Stimulated activated CD4-positive, alpha-beta T cell treated with anti-CD3 and anti-CD28 coated beads, Interleukin-12 subunit alpha, Interleukin-12 subunit beta, amount 100 ng/mL, for 48 hours (primary cell): ENCODE measurements around the gene FHAD1.
"Not testable (repeated sequence)": the region's sequence is repeated elsewhere in the genome, so short reads cannot be mapped to it uniquely, and the experiment has no call there.

Experiments used
- DNase-seq, 3 donors: peaks; one replicate each; pipeline ENCODE4 v3.0.0-alpha.2; 2020; ENCODE audit warnings: low read depth in 2 of 3, low spot score in 1 of 3

The FHAD1 gene

DNA sequence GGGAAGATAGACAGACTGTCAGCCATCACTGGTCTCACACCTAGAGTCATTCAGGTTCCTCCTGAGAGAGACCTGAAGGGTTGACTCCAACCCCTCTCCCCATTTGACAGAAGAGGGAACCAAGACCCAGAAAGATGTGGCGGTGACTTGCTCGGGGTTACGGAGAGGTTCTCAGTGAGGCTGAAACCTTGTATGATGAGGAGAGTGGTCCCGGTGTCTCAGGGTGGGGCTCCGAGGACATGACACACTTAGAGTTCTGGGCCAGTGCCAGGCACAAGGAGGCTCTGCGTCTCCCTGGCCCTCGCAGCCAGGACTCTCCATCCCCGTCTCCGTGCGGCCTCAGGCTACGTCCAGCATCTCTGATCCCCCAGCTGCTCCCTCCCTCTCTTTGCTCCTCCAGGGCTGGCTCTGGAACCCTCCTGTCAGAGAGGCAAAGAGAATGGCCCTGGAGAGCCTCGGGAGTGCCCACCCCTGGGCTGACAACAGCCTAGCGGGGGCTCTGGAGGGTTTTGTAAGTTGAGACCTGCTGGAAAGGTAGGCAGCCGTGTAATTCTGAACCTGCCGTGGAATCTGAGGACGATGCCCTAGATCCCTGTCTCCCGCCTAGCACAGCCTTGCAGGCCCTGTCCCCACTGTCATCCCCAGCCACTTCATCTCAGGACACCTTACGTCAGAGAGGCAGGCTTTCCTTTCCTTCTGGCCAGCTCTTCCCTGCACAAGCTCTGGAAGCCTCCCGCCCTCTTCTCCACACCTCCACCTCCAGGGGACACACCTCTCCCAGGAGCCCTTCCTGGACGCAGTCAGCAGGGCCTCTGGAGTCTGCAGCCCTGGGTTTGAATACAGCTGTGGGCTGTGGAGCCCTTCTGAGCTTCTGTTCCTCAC, 166.8 kb downstream of the FHAD1 start:
- no peak for DNase-seq

DNA sequence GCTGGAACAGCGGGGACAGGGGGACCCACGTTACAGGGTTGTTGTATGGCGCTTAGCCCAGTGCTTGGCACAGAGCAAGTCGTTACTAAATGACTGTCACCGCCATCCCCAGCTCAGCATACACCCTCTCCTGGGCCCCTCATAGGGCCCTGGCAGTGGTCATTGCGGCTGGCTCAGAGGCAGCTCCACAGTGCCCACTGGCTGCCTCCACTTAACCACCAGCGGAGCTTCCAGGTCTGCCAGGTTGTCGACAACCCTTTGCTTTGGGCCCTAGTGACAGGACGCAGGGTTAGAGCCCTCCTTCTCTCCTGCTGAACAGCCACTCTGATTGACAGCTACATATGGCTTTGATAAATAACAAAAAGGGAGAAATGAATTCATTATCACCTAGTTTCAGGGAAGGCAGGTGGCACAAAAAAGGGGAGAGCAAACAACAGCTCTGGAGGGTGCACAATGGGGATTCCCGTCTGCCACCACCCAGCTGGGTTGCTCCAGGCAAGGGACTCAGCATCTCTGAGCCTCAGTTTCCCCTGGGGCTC, 167.5 kb downstream of the FHAD1 start:
- DNase-seq, result no peak

DNA sequence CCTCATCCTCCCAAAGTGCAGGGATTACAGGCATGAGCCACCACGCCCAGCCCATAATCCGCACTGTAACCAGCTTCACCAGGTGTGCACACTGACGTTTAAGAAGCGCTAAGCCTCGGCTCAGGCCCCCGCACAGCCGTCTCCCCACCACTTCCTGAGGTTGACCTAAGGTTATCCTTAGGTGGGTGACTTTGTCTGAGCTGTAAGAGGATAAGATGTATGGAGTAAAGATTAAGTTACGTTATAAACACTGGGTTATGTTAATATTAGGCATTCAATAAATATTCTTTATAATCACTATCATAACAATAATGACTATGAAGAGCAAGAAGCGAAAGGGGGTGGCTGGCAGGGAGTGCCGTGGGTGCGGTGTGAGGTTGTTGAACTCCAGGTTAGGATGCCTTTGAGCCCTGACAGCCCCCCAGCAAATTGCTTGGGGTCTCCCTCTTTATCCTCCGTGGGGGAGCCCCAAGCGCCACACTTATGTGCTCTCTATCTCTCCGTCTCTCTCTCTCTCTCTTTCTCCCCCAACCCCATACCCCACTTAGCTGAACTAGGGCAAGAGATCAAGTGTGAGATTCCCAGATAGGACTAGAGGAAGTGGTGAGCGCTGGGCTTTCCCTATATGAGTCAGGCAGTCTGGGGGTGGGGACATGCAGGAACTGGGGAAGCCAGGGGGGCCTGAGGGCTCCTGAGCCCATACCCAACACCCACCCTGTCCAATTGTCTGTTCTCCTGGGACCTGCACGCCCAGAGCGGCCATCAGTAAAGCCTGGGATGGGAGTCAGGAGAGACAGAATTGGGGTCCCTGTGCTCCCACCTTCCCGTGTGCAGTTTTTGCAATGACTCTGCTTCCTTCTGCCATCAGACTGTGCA, 170.3 kb downstream of the FHAD1 start:
- no peak for DNase-seq

DNA sequence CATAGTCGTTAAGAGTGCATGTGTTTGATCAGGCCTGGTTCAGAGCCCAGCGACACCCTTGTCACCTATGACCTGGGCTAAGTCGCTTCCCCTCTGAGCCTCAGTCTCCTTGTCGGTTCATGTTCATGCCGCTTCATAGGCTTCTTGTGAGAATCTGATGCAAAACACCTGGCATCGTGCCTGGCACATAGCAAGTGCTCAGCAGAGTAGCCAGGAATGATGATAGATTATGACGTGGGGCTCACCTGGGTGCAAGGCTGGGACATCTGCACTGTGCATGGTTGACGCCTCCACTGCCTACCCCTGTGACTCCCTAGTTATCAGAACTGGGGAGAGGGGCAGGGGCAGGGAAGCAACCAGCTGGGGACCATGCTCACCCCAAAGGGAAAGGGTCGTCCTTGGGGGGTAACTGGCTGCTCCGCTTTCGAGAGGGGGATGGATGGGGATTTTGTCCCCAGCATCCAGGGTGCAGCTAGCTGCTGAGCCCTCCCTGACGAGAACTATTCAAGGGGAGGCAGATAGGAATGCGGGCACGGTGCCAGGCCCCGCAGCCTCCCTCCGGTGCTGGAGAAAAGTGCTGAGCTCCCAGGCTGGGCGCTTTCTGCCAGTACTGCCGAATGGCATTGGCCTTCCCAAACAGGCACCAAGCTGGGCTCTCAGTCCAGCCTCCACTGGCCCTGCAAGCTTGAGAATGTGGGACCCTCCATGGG, 171.9 kb downstream of the FHAD1 start:
- no peak for DNase-seq

DNA sequence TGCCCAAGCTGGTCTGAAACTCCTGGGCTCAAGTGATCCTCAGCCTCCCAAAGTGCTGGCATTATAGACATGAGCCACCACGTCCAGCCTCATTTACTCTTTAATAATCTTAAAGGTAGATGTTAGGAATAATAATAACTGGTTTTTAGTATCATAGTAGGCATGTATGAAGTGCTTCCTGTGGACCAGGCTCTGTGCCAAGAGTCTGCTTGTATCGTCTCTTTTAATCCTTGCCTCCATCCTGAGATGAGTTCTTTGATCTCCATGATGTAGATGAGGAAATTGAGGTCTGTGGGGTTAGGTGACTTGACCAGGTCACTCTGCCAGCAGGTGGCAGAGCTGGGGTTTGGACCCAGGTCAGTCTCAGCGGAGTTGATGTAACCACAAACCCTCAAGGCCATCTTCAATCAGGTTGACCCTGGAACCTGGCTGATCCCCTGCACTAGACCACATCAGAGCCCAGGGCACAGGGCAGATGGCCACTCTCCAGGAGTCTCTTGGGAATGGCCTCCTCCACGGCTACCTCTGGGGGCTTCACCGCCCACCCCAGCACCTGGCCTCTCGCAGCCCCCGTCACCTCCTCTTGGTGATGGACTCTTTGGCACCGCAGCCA, 173.9 kb downstream of the FHAD1 start:
- no peak for DNase-seq

DNA sequence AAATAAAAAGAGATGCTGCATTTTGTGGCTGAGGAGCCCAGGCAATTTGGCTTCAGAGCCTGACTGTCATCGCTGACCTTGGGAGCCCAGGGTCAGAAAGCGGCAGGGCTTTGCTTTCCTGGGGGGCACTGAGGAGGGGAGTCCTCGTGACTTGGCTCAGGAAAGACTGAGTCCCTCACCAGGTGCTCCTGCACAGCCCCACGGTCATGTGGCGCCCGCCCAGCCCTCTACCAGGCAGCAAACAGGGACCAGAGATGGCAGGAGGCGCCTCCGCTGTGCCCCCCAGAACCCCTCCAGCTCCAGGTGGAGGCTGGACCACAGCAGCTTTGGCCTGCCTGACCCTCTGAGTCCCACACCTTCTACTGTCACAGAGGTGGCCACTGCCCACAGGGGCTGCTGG, 175.8 kb downstream of the FHAD1 start:
- no peak for DNase-seq

DNA sequence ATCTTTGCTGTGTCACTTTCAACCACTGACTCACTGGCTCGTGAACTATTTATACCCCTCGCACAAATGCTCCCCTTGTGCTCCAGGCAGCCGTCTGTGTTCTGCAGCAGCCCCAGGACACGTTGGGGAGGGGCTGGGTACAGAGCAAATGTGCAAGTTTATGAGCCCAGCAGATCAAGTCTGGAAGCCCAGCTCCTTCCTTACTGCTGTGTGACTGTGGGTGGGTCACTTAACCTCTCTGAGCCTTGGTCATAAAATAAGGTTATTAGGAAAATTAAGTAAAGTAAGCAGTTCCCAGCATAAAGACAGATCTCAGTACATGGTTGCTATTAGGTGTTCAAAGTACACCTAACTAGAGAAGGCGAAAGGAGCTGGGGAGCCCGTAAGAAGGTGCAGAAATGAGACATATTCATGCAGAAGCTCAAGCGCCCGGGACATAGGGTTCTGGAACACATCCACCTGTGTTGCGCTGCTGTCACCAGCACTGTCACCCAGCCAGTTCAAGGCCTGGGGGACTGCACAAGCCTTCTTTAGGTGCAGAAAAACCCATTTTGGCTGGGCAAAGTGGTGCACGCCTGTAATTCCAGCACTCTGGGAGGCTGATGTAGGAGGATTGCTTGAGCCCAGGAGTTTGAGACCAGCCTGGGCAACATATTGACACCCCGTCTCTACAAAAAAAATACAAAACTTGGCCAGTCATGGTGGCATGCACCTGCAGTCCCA, 176.5 kb downstream of the FHAD1 start:
- no peak for DNase-seq

DNA sequence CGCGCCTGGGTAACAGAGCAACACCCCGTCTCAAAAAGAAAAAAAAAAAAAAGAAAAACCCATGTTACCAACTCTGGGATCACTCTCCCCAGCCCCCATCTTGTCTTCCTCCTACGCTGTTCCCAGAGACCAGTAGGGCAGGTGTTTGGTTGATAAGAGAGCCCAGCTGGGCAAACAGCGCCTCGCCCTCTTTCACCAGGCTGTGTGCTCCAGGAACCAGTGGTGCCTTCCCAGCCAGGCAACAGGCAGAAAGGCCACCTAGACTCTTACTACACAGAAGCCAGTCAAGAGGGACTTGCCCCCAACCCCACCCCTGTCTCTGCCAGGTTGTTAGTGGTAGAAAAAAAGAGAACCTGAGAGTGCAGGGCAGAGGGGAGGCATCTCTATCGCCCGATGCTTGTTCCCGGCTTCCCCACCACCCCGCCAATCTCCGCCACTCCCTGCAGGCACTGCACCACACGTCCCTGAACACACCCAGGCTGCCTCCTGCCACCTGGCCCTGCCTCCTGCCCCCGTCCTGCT, 177.2 kb downstream of the FHAD1 start:
- no peak for DNase-seq

DNA sequence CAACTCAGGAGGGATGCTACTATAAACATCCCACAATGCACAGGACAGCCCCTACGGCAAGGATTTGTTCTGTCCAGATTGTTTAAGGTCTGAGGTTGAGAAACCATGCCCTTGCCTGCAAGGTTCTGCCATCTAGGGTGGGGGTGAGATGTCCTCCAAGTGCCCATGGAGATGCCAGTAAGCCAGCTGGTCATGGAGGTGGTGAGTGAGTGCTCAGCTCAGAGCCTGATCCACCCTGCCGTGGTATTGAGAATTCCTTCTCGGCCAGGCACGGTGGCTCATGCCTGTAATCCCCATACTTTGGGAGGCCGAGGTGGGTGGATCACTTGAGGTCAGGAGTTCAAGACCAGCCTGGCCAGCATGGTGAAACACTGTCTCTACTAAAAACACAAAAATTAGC, 178.0 kb downstream of the FHAD1 start:
- no peak for DNase-seq

DNA sequence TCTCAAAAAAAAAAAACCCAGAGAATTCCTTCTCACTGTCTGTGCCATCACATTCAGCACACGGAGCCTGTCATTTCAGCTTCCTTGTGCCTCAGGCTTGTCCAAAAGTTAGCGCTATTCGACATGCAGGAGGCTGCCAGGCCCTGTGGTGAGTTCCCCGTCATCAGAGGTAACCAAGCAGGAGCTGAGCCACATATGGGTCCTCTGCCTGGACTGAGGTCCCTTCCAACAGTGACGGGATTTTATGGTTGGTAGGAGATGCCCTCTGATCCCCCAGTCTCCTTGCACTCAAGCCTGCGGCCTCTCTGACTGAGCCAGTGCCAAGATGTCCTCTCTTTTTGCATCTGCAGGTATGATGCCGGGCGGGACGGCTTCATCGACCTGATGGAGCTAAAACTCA, 178.5 kb downstream of the FHAD1 start:
- no peak for DNase-seq

DNA sequence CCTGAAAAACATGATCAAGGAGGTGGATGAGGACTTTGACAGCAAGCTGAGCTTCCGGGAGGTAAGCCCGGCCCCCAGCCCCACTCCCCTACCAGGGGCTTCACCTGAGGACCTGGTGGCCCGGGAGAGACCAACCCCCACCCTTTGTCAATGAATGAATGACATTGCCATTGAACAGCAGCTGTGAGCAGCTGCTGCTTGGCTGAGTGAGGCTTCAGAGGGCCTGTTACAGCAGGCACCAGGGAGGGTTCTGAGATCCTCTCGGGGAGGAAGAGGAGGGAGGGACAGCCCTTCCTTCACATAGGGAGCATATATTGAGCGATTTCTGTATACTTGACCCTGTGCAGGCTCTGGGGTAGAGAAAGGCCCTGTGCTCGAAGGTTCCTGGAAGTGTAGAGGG, 178.9 kb downstream of the FHAD1 start:
- no peak for DNase-seq

DNA sequence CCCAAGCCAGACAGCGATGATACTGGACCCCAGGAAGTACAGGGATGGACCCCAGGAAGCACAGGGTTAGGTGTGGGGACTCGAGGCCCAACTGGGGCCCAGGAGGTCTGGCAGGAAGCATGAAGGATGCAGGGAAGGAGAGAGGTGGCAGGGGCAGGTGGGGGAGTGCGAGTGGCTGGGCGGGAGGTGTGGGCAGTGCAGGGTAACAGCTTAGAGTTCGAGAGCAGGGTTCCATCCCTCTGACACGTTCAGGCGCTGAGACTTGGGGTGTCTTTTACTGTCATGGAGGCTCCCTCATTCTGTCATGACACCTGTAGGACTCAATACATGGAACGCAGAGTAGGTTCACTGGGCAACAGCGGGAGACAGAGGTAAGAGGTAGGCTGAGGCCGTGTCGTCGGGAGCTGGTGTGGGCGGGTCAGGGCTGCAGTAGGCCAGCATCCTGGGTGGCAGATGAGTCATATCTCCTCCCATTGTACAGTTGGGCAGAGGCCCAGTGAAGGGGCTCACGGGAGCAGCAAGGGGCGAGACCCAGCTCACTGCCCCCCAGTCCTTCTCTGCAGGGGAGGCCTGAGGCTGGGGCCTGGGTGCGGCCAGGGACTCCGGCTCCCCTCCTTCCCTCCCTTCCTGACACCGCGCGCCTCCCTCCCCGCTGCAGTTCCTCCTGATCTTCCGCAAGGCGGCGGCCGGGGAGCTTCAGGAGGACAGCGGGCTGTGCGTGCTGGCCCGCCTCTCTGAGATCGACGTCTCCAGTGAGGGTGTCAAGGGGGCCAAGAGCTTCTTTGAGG, 179.7 kb downstream of the FHAD1 start:
- no peak for DNase-seq

DNA sequence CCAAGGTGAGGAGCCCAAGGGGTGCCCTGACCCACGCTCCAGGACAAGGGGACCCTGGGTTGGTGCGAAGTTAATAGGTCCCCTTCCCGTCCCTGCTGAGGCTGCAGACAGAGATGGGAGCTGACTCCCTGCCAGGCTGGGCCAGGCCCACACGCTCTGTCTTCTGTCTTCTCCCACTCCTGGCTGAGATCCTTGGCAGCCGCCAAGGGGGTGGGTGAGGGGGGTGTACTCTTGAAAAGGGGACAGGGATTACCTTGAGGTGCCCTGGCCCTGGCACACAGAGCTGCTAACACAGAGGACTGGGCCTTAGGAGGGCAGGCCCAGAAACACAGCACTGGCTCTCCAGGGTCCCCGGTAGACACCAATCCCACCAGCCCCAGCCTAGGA, 180.2 kb downstream of the FHAD1 start:
- DNase-seq, result no peak

DNA sequence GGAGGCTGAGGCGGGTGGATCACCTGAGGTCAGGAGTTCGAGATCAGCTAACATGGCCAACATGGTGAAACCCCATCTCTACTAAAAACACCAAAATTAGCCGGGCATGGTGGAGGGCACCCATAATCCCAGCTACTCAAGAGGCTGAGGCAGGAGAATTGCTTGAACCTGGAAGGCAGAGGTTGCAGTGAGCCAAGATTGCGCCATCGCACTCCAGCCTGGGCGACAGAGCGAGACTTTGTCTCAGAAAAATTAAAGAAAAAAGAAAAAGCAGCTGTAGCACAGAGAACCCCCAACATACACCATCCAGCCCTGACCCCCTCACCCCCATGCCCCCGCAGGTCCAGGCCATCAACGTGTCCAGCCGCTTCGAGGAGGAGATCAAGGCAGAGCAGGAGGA, 181.2 kb downstream of the FHAD1 start:
- not testable (repeated sequence) for DNase-seq

DNA sequence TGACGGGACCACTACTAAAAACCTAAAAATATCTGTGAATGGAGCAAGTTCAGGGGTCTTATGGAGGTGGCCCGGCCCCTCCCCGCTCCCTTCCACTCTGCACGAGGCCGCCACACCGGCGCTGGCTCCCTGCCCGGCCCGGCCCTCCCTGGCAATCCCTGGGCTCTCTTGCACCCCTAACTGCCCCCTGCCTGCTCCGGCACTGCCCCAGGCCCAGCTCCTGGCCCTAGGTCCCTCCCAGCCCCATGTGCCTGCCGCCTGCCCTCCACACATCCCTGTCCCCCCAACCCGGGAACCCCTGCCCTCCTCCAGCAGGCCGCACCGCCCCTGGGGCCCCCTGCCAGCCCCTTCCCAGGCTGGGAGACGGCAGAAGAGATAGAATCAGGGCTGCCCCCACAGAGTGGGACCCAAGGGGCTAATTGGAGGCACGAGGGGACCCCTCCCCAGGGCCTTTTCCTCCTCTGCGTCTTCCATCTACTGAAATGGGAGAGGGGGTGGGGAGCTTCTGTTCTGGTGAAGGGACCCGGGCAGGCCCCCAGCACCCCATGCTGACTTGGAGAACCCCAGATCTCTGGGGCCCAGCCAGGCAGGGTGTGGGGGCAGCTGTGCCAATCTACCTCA, 181.9 kb downstream of the FHAD1 start:
- no peak for DNase-seq

DNA sequence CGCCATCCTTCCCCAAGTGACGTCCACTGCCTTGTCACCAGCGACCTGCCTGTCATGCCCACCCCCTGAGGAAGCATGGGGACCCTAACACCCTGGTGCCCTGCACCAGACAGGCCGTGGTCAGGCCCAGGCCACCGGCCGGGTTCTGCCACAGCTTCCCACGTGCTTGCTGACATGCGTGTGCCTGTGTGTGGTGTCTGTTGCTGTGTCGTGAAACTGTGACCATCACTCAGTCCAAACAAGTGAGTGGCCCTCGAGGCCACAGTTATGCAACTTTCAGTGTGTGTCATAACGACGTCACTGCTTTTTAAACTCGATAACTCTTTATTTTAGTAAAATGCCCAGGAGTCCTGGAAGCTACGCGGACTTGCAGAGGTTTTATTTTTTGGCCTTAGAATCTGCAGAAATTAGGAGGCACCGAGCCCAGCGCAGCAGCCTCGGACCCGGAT, 182.7 kb downstream of the FHAD1 start:
- no peak for DNase-seq

DNA sequence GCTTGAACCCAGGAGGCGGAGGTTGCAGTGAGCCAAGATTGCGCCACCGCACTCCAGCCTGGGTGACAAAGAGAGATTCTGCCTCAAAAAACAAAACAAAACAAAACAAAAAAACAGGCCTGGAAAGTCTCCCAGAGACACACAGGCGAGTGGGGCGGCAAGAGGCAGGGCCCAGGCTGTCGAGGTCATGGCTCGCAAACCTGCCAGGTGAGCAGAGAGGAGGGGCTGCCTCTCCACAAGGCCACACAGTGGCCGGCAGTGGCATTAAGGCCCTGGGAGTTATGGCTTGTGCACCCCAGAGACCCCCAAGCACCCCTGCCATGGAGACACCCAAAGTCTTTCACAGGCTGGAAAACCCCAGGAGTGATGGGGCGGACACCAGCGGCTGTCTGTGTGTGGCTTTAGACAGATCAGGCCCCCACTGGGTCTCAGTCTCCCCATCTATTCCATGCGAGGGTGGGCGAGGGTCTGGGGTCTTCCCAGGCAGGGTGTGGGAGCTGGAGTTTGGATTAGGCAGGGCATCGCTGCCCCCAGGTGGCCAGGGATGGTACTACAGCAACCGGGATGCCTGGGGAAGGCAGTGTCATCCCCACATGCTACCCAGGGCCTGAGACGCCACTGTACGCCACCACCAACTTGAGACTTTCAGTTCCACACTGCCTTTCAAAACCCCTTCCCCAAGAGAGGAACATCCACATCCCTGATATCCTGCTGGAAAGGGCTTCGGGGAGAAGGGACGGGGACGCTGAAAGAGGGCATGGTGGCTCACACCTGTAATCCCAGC, 184.0 kb downstream of the FHAD1 start:
- DNase-seq, result peak; percentile 51 to 77 (median 61)

DNA sequence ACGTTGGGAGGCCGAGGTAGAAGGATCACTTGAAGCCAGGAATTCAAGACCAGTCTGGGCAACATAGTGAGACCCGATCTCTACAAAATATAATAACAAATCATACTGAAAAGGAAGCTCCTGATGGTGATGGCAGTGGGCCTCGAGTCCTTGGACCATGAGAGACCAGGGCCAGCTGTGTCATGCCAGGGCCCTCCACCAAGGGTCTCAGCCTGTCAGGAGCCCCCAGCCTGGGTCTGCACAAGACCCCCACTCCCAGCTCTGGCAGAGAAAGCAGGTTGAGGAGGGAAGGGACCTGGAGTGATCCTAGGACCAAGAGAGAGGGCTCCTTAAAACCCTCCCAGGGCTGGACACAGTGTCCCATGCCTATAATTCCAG, 184.5 kb downstream of the FHAD1 start:
- no peak for DNase-seq
